Activated CD4-positive, alpha-beta memory T cell treated with anti-CD3 and anti-CD28 coated beads, Interleukin-2, amount 10 ng/mL, durations not matched to agents 7 days and 5 days (primary cell): ENCODE data around the gene CORO7. TPM values are rescaled to one million over a fixed set of nuclear protein-coding genes. Genes with fewer than 3 reads are reported as not detected.
"Not testable (repeated sequence)": the region's sequence is repeated elsewhere in the genome, so short reads cannot be mapped to it uniquely, and the experiment has no call there.

Source experiments
- CTCF ChIA-PET: fragments of 350-600 bp; sonication (Branson Sonifier 250); formaldehyde crosslinking; loops from one replicate; lab custom pipeline; 2021; ENCODE audit warnings: antibody characterized with exemption, inconsistent platforms; lab: Charles Lee
- POLR2A ChIA-PET: fragments of 350-600 bp; sonication (Branson Sonifier 250); formaldehyde crosslinking; loops from one replicate; lab custom pipeline; 2021; ENCODE audit warnings: antibody characterized with exemption; lab: Charles Lee
- DNase-seq: peaks from one replicate; pipeline ENCODE4 v3.0.0-alpha.2; 2020
- H3K27ac Mint-ChIP-seq: one replicate; pipeline ENCODE4 v1.8.0; 2021; ENCODE audit warnings: mild to moderate bottlenecking, mixed read lengths
- H3K27me3 Mint-ChIP-seq: one replicate; pipeline ENCODE4 v1.8.0; 2021; ENCODE audit warnings: mixed read lengths
- H3K36me3 Mint-ChIP-seq: one replicate; pipeline ENCODE4 v1.8.0; 2021; ENCODE audit warnings: low read depth, mixed read lengths
- H3K4me1 Mint-ChIP-seq: one replicate; pipeline ENCODE4 v1.8.0; 2021; ENCODE audit warnings: mixed read lengths
- H3K4me3 Mint-ChIP-seq: one replicate; pipeline ENCODE4 v1.8.0; 2021; ENCODE audit warnings: mild to moderate bottlenecking, mixed read lengths
- H3K9me3 Mint-ChIP-seq: one replicate; pipeline ENCODE4 v1.8.0; 2021; ENCODE audit warnings: mixed read lengths
- total RNA-seq, 2 experiments: library from RNA; stranded (reverse); gene quantifications; one replicate each; pipeline ENCODE4 v1.2.3, GENCODE V29; 2021

CORO7 gene
- total RNA-seq, 2 experiments from 2014 or later: 244 to 245 TPM

DNA sequence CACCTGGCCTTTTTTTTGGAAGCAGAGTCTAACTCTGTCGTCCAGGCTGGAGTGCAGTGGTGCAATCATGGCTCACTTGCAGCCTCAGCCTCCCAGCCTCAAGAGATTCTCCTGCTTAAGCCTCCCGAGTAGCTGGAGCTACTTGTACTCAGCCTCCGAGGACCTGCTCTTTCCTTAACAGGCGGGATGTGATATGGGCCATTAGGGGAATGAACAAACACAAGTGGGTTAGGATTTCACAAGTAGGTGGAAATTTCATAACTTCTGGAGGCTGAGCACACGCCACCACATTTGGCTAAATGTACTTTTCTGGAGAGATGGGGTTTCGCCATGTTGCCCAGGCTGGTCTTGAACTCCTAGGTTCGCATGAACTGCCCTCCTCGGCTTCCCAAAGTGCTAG lies 69.4 kb downstream of the CORO7 start:
- Mint-ChIP-seq H3K36me3 (peaks cover 2% of the 10 kb centered on the region), H3K4me1 (peaks cover 23% of the 10 kb centered on the region), H3K4me3 (no peak overlapping the region), H3K27me3 (no peaks in the 10 kb centered on the region), H3K27ac (no peak overlapping the region), H3K9me3 (no peaks in the 10 kb centered on the region)
- POLR2A ChIA-PET: no interaction called here
- CTCF ChIA-PET: interaction anchor here (1.8 kb wide), 1 partner anchor 56 kb away, joined by 7 read pairs; no protein-coding TSS in a partner anchor
- no peak for DNase-seq

DNA sequence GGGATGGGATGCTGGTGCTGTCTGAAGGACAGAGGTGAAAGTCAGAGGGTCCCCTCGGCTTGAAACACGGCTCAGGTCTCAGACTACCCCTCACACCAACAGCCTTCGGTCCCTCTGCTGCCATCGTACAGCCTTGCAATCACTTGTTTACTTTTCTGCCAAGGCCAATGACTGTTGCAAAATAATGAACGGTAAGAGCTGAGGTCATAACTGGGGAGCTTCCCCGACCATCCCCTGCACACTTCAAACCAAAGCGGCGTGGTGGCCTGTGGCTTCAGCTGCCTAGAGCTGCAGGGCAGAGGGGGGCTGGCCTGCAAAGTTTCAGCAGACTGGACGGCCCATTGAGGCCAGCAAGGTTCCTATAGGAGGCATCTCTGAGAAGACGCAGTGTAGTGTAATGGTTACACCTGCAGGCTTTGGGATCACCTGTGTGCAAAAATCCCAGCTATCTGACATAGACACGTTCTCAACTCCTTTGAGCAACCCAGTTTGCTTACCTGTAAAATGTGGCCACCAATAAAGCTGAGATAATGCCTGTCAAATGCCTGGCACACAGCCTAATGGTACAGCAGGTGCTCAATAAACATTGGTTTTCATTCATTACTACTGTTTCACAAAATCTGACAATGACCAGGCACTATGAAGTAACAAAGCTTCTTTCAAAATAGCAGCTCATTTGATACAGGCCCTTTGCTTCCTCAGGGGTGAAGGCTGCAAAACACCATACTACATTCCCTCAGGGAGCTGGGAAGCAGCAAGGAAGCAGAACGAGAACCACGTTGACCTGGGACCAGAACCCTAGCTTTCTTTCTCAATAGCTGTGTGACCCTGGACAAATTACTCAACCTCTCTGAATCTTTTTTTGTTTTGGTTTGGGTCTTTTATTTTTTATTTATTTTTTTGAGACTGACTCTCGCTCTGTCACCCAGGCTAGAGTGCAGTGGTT lies 70.3 kb downstream of the CORO7 start:
- no peaks in the 10 kb centered on the region for H3K27me3 Mint-ChIP-seq
- no peaks in the 10 kb centered on the region for H3K9me3 Mint-ChIP-seq
- POLR2A ChIA-PET: interaction anchor here (0.8 kb wide), 1 partner anchor 44 kb away, joined by 3 read pairs; no protein-coding TSS in a partner anchor
- peaks cover 1% of the 10 kb centered on the region for H3K36me3 Mint-ChIP-seq
- no peak overlapping the region for H3K4me3 Mint-ChIP-seq
- H3K27ac Mint-ChIP-seq: peak overlapping the region; percentile 57
- CTCF ChIA-PET: interaction anchor here (1.1 to 1.8 kb wide), 2 partner anchors 57 kb away, joined by 3 to 7 read pairs; no protein-coding TSS in a partner anchor
- H3K4me1 Mint-ChIP-seq: peaks cover 15% of the 10 kb centered on the region
- DNase-seq: no peak

DNA sequence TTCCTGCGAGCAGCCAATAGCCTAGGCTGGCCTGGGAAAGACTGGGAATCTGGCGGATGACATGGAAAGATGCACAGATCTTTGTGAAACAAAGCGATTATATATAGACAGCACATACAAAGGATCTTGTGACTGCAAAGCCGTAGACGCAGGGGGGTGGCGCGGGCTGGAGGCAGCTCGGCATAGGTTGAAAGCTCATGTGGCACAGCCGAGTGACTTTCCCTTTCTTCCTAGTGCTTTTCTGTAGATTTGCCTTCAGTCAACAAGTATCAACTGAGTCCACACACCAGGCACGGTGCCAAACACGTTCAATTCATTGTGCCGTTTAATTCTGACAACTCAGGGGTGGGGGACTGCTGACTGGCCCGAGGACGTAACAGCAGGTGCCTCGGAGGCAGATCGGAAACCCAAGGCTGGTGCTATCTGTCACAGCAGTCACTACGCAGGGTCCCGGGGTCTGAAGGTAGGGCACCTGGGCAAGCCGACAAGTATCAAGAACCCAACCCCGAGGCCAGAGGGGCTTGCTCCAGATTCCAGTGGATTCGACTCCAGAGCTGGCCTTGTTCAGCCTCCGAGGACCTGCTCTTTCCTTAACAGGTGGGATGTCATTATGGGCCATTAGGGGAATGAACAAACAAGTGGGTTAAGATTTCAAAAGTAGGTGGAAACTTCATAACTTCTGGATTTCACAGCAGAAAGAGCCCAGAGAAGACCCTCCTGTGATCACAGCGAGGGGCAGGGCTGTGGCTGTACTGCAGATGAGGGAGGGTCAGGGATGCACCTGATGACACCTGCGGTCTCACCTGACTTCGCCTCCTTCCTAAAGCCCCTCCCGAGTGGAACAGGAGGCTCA lies 71.2 kb downstream of the CORO7 start:
- Mint-ChIP-seq H3K4me1 (peaks cover 10% of the 10 kb centered on the region), H3K36me3 (no peaks in the 10 kb centered on the region), H3K4me3 (no peak overlapping the region), H3K27me3 (no peaks in the 10 kb centered on the region), H3K27ac (peak overlapping the region; percentile 6), H3K9me3 (no peaks in the 10 kb centered on the region)
- ChIA-PET CTCF (interaction anchor here (1.1 to 1.8 kb wide), 2 partner anchors 56 to 58 kb away, joined by 3 to 7 read pairs; no protein-coding TSS in a partner anchor), POLR2A (no interaction called here)
- DNase-seq: no peak

DNA sequence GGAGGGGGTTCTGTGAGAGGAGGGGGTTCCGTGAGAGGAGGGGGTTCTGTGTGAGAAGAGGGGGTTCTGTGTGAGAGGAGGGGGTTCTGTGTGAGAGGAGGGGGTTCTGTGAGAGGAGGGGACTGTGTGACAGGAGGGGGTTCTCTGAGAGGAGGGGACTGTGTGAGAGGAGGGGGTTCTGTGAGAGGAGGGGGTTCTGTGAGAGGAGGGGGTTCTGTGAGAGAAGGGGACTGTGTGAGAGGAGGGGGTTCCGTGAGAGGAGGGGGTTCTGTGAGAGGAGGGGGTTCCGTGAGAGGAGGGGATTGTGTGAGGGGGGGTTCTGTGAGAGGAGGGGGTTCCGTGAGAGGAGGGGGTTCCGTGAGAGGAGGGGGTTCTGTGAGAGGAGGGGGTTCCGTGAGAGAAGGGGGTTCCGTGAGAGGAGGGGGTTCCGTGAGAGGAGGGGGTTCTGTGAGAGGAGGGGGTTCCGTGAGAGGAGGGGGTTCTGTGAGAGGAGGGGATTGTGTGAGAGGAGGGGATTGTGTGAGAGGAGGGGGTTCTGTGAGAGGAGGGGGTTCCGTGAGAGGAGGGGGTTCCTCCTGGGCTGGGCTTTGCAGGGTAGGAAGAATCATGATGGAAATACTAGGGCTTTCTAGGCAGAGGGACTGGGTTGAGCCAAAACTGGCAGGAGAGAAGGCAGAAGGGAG lies 72.0 kb downstream of the CORO7 start:
- H3K4me1 Mint-ChIP-seq, DNase-seq, POLR2A ChIA-PET, H3K27me3 Mint-ChIP-seq, H3K36me3 Mint-ChIP-seq, CTCF ChIA-PET, H3K9me3 Mint-ChIP-seq, H3K4me3 Mint-ChIP-seq: not testable (repeated sequence)
- H3K27ac Mint-ChIP-seq: peak overlapping the region; percentile 6

DNA sequence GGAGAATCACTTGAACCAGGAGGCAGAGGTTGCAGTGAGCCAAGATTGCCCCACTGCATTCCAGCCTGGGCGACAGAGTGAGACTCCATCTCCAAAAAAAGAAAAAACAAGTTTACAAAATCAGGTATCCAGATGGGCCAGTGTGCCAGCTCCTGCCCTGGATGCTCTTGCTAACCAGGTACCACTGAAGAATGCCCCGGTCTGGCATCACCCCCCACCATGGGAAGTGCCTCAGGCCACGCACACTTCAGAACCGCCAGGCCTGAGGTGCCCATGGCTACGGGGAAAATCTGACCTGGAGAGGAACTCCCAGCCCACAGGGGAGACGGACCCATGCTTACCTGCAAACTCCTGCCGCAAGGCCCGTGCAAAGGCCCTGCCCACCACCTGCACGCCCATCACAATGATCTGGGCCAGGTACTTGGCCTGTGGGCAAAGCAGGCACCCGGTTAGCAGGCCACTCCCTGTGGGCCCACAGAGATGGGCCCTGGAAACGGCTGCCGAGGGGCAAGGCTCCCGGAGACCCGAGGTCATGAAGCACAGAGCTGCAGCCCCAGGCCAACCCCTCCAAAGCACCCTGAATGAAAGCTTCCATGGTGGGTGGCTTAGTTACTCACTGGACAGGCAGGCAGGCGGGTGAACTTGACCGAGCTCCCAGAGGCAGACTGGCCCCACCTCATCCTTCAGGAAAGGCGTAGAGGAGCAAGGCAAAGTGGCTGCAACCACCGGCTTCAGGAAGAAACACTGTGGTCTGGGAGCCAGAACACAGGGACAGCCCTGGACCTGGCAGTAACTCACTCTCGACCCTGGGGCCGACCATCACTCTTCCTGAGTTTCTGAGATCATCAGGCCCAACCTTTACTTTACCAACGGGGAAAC lies 73.3 kb downstream of the CORO7 start:
- Mint-ChIP-seq H3K36me3 (no peaks in the 10 kb centered on the region), H3K27ac (no peak overlapping the region), H3K4me1 (peaks cover under 1% of the 10 kb centered on the region), H3K9me3 (no peaks in the 10 kb centered on the region), H3K4me3 (no peak overlapping the region), H3K27me3 (no peaks in the 10 kb centered on the region)
- POLR2A ChIA-PET: no interaction called here
- CTCF ChIA-PET: no interaction called here
- no peak for DNase-seq

DNA sequence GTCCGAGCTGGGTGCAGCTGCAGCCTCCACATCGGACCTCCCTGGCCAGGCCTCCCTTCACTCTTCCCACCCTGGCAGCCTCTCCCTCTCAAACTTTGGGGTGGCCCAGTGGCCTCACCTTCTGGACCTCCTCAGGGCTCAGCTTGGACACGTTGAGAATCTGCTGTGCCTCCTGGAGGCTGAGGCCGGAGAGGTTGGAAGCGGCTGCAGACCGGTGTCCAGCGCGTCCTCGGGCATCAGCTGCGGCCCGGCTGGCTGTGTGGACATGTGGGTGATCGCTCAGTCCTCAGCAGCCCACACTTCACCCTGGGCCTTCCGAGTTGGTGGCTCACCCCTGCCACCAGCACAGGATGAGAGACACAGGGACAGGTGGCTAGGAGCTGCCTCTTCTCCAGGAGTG lies 75.1 kb downstream of the CORO7 start:
- Mint-ChIP-seq H3K27ac (no peak overlapping the region), H3K27me3 (no peaks in the 10 kb centered on the region), H3K9me3 (no peaks in the 10 kb centered on the region), H3K36me3 (no peaks in the 10 kb centered on the region), H3K4me1 (no peaks in the 10 kb centered on the region), H3K4me3 (no peak overlapping the region)
- POLR2A ChIA-PET: interaction anchor here (4.1 kb wide), 1 partner anchor 9 kb away, joined by 17 read pairs; the partner anchor contains the start of gene PAM16
- CTCF ChIA-PET: no interaction called here
- DNase-seq: no peak

DNA sequence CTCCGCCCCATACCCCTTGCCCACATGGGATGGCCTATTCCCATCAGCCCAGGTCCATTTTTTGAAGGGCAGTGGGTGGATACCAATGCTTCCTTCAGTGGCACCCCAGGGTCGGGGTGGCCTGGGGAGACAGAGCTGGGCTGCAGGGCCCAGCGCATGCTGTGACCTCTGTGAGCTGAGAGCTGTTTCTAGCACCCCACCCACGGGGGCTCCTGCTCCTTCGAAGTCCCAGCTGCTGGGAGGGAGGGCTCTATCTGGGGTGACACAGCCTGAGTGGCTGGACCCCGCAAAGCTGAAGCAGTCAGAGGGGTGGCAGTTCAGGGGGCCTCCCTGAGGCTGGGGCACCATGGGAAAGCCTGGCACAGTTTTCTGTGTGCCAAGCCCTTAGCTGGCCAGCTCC lies 76.0 kb downstream of the CORO7 start:
- POLR2A ChIA-PET: interaction anchor here (0.9 to 4.1 kb wide), 2 partner anchors 10 to 63 kb away, joined by 3 to 17 read pairs; partner anchors contain the start of gene PAM16
- CTCF ChIA-PET: interaction anchor here (0.6 kb wide), 1 partner anchor 50 kb away, joined by 3 read pairs; no protein-coding TSS in a partner anchor
- no peaks in the 10 kb centered on the region for H3K9me3 Mint-ChIP-seq
- H3K27me3 Mint-ChIP-seq: no peaks in the 10 kb centered on the region
- H3K27ac Mint-ChIP-seq: no peak overlapping the region
- H3K36me3 Mint-ChIP-seq: no peaks in the 10 kb centered on the region
- no peaks in the 10 kb centered on the region for H3K4me1 Mint-ChIP-seq
- DNase-seq: no peak
- H3K4me3 Mint-ChIP-seq: no peak overlapping the region

DNA sequence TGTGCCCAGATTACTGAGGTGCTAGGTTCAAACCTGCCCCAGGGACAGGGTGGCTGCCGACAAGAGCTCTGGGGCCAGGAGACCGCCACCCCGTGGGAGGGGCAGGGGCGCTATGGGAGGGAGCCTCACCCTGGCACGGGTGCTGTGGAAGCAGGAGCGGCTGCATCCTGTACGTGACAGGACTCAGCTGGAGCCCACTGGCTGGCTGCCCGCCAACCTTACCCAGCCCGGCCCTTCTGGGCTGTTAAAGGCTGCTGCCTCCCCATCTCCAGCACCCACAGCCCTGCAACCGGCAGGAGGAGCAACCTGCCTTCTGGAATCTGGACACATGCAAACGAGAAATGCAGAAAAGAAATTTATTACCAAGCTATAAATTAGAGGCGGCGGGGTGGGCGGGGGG lies 76.5 kb downstream of the CORO7 start:
- Mint-ChIP-seq H3K36me3 (no peaks in the 10 kb centered on the region), H3K9me3 (no peaks in the 10 kb centered on the region), H3K4me1 (no peaks in the 10 kb centered on the region), H3K27me3 (no peaks in the 10 kb centered on the region), H3K27ac (no peak overlapping the region), H3K4me3 (no peak overlapping the region)
- no peak for DNase-seq
- ChIA-PET CTCF (interaction anchor here (0.6 kb wide), 1 partner anchor 50 kb away, joined by 3 read pairs; no protein-coding TSS in a partner anchor), POLR2A (interaction anchor here (0.9 to 4.1 kb wide), 2 partner anchors 11 to 63 kb away, joined by 3 to 17 read pairs; partner anchors contain the start of gene PAM16)

DNA sequence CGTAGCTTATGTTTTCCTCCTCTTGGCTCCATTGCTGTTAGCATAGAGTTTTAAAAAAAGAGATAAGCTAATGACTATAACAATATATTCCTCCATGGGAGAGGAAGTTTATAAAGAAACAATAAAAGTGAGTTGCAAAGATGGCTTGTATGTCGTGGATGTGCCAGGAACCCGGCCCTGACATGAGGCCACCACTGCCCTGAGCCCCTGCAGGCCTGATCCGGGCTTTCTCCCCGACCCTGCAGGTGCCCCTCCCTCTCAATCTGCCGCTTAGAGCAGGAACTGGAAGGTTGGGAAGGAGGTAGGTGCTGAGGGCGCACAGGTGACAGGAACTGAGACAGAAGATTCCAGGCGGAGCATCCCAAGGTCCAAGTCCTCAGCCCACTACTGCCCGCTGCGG lies 76.9 kb downstream of the CORO7 start:
- H3K9me3 Mint-ChIP-seq: no peaks in the 10 kb centered on the region
- CTCF ChIA-PET: no interaction called here
- no peak overlapping the region for H3K27ac Mint-ChIP-seq
- no peak overlapping the region for H3K4me3 Mint-ChIP-seq
- POLR2A ChIA-PET: interaction anchor here (4.1 kb wide), 1 partner anchor 11 kb away, joined by 17 read pairs; the partner anchor contains the start of gene PAM16
- H3K27me3 Mint-ChIP-seq: no peaks in the 10 kb centered on the region
- no peaks in the 10 kb centered on the region for H3K36me3 Mint-ChIP-seq
- DNase-seq: no peak
- H3K4me1 Mint-ChIP-seq: no peaks in the 10 kb centered on the region

DNA sequence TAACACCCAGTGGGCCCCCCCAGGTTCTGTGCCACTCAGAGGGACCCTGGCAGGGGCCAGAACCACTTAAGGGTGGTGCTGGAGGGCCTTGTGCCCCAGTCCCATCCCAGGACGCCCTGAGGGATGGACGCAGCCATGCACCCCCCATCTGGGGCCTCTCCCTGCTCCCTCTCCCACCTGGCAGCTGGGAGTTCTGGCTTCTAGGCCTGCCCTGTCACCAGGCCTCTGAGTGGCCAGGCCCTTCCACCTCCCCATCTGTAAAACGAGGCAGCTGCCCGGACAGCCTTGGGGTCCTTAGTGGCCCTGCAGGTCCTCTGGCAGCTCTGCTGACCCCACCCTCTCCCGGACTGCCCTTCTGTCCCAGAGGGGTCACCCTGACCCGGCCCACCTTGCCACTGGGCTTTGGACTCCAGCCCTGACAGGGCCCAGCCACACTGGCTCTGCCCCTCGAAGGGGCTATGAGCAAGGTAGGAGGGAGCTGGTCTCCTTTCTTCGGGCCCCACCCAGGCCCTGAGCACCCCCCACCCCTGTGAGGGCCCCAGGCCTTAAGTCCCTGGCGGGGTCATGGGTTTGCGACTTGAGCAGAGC lies 77.6 kb downstream of the CORO7 start:
- H3K36me3 Mint-ChIP-seq: no peaks in the 10 kb centered on the region
- no peak overlapping the region for H3K27ac Mint-ChIP-seq
- H3K27me3 Mint-ChIP-seq: no peaks in the 10 kb centered on the region
- no peak overlapping the region for H3K4me3 Mint-ChIP-seq
- no peak for DNase-seq
- CTCF ChIA-PET: no interaction called here
- POLR2A ChIA-PET: interaction anchor here (4.1 kb wide), 1 partner anchor 12 kb away, joined by 17 read pairs; the partner anchor contains the start of gene PAM16
- no peaks in the 10 kb centered on the region for H3K9me3 Mint-ChIP-seq
- H3K4me1 Mint-ChIP-seq: no peaks in the 10 kb centered on the region

DNA sequence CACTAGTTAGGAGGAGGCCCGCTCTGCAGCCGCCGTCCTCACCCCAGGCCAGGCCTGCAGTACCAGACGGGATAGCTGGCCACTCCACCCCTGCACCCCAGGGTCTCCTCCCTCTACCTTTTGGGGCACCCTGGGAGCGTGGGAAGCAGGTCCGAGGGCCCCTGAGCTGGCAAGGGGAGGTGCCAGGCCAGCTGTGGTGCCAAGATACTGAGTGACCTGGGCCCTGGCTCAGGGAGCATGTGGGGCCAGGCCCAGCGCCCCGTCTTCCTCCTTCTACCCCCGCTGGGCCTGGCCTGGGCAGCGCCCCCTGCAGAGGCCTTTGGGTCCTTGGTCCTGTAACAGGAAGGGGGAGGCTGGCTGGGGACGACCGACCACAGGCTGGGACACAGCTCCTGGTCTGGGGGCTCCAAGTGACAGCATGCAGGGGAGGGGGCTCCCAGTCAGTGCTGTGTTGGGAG lies 78.2 kb downstream of the CORO7 start:
- H3K4me3 Mint-ChIP-seq: no peak overlapping the region
- no peaks in the 10 kb centered on the region for H3K36me3 Mint-ChIP-seq
- peaks cover 2% of the 10 kb centered on the region for H3K27me3 Mint-ChIP-seq
- H3K27ac Mint-ChIP-seq: no peak overlapping the region
- no peak for DNase-seq
- ChIA-PET POLR2A (interaction anchor here (4.1 kb wide), 1 partner anchor 12 kb away, joined by 17 read pairs; the partner anchor contains the start of gene PAM16), CTCF (no interaction called here)
- H3K4me1 Mint-ChIP-seq: no peaks in the 10 kb centered on the region
- no peaks in the 10 kb centered on the region for H3K9me3 Mint-ChIP-seq
